HG03097 (cell line): ENCODE data around the gene ZFP92.
"Not testable (repeated sequence)": the region's sequence is repeated elsewhere in the genome, so short reads cannot be mapped to it uniquely, and the experiment has no call there.

Source experiments
- ATAC-seq: cut with Tn5 transposase; IDR thresholded peaks from one replicate; pipeline ENCODE4 v1.9.1; 2021; ENCODE audit not compliant: unreplicated experiment, low FRiP score

Gene ZFP92

DNA sequence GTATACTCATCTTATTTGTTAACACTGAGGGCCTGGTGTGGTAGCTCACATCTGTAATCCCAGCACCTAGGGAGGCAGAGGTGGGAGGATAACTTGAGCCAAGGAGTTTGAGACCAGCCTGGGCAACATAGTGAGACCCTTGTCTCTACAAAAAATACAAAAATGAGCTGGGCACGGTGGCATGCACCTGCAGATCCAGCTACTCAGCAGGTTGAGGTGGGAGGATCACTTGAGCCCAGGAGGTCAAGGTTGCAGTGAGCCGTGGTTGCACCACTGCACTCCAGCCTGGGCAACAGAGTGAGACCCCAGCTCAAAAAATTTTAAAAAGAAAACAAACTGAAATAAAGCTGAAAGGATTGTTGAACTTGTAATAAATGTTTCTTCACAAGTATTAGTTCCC lies 26.3 kb upstream of the ZFP92 start:
- ATAC-seq = not testable (repeated sequence)

DNA sequence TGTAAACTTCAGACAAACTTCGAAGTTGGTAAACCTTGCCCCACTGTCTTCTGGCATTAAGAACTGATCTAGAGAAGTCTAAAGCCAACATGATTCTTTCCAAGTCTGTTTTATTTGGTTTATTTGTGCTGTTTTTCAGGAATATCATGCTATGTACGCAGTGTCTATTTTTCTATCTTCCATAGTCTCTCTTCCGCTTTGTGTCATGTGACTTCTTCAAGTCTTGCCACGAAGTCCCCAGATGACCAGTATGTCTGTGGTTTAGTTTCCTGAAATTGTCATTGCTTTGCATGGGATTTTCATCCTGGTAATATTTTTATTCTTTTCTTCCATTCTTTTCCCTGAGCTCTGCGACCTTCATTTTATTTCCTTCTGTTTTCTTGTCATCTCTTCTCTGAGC lies 25.2 kb upstream of the ZFP92 start:
- ATAC-seq = no peak

DNA sequence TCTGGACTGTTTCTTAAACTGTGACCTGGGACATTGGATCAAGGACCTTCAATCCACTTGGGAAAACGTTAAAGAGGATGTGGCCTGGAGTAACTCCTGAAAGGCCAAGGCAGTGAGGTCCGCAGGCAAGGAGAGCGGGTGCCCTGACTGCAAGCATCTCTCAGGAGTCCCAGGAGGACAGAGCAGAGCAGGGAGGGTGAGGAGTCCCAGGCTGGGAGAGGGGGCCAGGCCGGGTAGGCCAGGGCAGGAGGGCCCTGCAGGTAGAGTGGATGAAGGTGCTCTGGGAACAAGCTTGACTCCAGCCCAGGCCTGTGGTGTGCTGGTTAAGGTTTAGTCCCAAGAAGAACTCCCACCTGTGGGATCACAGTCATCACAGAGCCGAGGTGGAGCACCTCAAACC lies 23.9 kb upstream of the ZFP92 start:
- no peak for ATAC-seq

DNA sequence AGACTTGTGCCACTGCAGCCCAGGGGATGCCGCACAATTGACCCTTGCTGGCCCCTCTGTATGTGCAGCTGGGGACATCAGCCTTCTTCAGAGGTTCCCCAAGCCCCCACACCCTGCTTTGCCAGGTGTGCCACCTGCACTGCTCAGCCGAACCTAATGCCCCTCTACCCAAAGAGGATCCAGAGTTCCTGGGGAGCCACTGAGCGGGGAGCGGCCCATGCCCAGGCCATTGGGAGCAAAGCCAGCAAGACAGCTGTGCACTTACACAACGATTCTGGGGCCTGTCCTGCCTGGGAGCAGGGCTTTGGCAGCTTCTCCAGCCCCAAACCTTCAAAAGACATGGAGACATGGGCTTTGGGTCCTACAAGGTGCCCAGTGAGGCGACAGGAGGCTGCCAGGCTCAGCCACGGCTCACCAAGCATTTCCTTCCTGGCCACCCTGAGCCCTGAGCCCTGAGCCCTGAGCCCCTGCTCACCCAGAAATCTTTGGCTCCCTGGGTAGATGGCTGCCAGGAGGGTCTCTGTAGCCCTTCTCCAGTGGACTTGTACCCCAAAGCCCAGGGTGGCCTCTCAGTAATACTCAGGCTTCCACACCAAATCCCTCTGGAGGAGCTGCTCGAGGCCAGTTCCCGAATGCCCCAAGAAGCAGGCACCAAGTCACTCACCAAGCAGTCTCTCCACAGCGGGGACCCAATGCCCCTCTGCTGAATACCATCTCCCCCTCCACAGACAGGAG lies 23.1 kb upstream of the ZFP92 start:
- ATAC-seq = no peak

DNA sequence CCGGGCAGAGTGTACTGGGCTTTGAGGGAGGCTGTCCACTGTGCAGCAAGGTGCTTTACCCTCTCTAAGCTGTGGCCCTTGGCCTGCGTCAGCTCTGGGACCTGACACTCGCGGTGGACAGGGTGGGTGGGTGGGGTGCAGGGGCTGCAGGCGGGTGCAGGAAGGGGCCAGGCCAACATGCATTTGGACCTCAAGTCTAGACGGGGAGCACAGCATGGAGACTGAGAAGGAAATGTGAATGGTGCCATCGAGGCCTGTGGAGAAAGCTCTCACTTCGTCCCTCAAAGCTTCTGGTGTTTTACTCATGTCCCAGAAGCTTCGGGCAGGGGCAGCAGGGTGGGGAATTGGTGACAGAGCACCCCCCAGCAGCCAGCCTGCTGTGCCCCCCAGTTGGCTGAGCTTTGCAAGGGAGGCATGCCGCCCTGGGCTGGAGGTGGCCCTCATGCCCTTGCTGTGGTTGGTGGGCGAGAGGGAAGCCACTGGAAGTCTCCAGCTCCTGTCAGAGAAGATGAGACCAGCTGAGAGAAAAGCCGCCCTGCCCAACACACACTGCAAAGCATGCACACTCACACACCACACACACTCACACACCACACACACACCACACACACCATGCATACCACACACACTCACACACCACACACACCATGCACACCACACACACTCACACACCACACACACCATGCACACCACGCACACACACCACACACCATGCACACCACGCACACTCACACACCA lies 22.4 kb upstream of the ZFP92 start:
- no peak for ATAC-seq

DNA sequence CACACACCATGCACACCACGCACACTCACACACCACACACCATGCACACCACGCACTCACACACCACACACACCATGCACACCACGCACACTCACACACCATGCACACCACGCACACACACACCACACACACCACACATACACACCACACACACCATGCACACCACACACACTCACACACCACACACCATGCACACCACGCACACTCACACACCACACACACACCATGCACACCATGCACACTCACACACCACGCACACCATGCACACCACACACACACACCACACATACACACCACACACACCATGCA lies 21.9 kb upstream of the ZFP92 start:
- not testable (repeated sequence) for ATAC-seq

DNA sequence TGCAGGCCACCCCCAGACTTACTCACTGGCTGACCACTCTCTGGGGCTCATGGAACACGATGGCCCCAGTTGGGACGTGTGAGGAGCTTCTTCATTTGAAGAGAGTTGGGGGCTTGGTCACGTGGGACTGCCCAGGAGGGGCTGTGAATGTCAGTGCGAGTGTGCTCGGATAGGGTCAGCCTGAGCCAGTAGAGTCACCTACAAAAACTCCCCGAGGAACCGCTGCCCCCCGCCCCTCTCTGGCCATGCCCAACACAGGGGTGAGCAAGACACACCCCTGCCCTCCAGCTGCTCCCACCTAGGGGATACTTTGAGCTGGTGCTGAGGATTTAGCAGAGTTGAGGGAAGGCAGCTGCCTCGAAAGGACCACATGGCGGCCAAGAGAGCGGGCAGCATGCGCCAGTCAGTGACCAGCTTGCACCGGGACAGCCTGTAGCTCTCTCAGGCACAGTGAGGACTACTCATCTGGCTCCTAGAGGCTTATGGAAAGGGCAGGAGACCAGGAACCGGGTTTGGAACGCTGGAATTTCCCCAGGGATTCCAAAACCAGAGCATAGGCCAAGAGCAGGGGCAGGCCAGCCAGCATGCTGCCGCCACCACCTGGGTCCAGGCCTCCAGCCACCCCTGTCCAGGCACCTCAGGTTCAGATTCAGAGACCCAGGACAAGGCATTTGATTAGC lies 18.5 kb upstream of the ZFP92 start:
- ATAC-seq = no peak

DNA sequence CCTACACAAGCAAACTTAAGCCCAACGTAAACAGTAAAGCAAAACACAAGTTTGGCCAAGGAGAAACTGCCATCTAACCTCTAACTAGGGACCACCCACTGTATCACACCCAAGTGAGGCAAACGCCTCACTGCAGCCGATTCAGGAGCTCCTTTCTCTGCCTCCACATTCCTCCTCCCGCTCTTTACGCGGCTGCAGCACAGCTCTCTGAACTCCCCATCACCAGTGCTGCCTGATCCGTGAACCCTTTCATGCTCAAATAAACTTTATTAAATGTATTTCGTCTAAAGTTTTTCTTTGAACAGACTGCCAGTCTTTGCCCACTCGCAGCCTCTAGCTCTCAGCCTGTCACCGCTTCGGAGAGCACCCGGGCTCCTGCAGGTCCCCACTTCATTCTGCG lies 16.7 kb upstream of the ZFP92 start:
- no peak for ATAC-seq

DNA sequence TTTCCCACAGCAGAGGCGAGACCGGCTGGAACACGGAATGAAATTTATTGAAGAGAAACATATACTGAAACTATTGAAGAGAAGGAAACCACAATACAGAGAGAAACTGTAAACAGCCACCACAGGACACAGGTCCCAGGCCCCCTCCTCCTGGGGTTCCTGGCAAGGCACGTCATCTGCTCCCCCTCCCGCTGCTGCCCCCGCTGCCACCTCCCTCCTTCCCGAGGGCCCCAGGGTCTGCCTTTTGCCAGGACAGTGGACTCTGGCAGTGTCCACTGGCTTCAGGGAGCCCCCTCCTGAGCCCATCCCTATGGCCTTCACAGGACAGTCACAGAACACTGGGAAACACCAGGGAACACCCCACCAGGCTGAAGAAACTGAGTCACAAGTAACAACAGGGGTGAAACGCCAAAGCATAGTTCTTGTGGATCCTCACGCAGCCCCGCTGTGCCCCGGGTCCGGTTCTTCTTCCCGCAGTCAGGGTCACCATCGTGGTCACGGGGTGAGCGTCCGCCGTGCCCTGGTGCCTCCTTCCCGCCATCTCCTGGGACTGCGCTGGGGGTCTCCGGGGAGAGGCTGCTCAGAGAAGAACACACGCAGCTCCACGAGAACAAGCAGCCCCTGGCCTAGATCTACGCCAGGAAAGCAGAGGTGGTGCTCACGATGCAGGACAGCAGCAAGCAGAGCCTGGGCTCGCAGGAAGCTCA lies 15.5 kb upstream of the ZFP92 start:
- ATAC-seq = no peak

DNA sequence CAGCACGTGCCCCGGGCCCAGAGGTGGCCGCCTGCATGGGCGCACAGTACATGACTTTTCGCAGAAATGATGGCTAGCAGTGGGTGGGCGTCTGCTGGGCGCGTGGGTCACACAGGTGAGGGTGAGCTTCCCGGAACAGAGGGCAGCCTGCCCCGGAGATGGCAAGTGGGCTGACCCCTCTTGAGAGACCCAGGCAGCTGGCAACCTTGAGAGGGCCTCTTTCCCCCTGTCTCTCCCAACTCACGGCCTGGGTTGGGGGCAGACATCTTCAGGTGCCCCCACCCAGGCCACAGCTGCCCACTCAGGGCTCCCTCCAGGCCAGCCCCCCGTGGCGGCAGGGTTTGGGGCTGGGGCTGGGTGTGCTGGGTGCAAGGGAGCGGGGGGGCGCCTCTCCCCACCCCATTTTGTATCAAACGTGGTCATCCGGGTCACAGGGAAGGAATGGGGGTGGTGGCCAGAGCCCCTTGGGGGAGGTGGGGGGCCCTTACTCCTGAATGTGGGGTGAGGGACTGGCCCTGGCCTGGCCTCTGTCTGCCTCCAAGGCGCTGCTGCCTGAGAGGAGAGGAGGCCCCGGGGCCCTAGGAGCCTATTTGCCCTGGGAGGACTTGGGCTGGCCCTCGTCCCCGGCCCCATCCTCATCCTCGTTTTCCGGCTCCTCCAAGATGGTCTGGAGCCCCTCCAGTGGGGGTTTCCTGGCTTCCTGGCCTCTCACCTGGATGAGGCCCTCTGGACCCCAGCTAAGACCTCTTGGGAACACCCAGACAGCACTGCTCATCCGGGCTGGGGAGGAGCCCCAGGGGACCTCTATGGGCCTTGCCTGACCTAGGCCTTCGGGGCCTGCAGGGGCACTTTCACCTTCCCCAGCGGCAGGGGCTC lies 14.7 kb upstream of the ZFP92 start:
- no peak for ATAC-seq

DNA sequence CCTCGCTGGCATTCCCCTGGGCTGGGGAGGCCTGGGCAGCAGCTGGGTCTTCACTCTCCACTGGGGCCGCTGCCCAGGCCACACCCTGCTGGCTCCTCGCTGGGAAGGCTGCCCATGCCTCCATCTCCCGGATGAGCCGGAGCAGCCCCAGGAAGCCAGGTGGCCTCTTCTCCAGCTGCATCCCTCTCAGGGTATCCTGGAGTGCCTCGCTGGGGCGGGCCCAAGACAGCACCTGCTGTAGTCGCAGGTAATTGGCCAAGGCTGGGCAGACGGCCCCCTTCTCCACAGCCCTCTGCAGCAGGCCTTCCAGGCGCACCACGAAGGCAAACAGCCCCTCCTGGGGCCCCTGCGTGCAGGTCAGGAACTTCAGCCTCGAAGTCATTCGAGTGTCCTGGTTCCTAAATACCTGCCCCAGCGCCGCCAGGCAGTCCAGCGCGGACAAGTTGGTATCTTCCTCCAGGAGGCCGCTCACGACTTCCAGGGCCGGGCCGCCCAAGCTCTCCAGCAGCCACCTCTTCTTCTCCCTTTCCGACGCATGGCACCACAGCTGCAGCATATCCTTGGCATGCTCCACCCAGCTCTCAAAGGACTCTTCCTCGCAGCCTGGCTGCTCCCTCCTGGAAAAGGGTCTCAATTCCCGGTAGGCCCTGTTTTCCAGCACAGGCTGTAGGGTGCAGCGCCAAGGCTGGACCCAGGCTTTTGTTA lies 13.9 kb upstream of the ZFP92 start:
- no peak for ATAC-seq

DNA sequence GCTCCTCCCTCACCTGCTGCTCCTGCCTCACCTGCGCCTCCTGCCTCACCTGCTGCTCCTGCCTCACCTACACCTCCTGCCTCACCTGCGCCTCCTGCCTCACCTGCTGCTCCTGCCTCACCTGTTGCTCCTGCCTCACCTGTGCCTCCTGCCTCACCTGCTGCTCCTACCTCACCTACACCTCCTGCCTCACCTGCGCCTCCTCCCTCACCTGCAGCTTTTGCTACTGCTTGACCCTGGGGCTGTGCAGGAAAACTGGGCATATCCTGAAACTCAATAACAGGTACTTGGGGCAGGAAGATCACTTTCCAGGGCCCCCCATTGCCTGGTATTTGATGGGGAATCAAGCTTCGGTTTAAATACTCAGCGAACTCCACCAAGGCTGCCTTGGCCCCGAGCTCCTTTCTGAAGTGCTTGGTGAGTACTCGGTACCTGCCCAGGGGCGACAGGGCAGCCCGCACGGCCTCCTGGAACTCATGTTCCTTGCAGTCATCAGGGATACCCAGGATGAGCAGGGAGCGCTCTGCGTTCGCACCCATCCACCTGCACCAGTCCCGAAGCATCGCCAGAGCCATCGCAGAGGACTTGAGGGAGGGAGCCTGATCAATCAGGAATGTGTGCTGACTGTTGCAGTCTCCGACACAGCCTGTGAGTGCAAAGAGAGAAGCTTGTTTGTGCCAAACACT lies 12.9 kb upstream of the ZFP92 start:
- ATAC-seq = no peak

DNA sequence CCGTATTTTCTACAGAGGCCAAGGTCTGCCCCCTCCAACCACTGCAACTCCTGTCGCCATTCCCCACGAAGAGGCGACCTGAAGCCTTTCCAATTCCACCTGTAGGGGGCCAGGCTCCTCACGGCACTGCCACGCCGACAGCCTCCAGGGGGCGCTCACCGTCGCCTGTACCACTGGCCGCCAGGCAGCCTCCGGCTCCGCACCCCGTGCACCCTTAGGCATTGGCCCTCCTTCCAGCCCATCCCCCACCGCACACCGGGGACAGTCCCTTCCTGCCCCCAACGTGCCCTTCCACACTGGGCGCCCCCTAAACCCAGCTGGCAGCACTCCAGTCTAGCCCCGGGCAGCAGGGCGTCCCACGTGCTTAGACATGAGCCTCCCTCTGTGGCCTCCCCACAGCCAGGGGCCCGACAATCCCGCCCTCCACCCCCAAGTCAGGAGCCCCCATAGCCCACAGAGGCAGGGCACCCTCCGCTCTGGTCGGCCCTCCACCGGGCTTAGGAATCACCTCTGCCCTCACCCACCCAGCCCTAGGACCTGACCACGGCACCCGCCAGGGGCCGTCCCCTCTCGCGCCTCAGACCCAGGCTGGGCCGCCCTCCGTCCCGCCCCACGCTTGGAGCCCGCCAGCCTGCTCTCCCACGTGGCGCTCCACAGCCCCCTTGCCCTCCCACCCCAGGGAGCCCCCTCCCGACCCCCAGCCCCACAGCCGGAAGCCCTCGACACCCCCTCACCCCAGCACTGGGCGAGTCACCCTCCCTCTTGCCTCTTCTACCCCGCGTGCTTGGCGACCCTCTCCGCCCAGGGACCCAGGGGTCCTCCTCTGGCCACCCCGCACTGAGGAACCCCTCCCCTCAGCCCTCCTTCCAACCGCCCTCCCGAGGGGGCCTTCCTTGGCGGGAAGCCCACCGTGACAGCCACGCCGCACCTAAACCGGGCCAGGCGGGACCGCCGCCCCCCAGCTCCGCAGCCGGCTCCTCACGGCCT lies 10.8 kb upstream of the ZFP92 start:
- ATAC-seq = no peak

DNA sequence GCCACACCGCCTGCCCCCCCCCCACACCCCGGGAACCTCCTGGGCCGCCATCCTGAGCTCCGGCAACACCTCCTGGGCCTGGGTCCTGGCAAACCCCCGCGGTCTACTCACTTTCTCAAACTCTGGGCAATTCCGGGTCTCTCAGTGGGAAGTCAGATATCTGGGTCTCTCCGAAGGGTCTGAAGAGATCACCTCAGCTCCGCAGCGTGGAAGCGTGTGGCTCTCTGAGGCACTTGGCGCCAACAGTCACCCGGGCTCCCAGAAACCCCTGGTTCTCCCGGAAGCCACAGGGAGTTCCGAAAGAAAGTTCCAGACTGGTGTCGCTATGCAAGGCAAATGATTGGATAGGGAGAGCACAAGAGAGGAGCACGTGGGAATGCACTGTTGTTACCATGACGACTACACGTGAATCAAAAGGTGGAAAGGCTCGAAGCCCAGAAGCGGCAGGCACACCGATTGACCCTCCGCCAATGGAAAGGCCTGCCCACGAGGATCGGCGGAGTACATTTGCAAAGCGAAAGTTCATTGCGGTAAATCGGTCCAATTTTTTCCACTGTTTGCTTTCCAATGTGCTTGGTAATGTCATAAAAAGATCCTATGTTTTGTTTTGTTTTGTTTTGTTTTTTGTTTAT lies 10.0 kb upstream of the ZFP92 start, which contains the start of gene PNMA6E:
Gene PNMA6E, minus strand, starts transcription at position 218 of the 632 bp plus-strand sequence. CDS start 2,501 bp downstream, outside the sequence.
- no peak for ATAC-seq

DNA sequence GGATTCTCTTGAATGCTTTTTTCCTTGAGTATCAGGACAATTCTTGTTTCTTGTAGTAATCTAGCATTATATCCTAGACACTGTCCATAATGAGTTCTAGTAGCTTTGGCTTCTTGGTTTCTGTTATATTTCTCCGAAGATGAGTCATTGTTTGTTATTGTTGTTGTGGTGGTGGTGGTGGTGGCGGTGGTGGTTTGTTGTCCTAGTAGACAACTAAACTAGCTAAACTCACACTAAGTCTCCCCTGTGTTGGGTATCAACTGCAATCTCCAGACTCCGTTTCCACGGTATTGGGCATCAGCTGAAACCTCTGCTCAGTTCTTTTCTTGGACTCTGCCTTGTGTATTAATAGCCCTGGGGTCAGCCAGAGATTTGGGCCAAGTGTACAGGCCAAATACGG lies 6.9 kb upstream of the ZFP92 start:
- not testable (repeated sequence) for ATAC-seq

DNA sequence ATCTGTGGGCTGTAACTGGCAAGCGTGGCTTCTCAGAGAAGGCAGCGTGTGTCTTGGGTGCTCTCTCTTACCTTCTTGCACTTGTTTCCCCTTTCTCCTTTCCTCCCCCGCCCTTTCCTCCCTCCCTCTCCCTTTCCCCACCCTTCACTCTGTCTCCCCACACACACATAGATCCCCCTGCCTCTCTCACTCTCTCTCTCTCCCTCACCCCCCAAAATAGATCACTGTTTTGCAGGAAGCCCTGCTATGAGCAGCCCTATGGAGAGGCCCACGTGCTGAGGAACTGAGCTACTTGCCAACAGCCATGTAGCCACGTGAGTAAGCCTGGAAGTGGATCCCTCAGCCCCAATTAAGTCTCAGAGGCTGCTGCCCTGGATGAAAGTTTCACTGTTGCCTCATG lies 5.8 kb upstream of the ZFP92 start:
- ATAC-seq = no peak

DNA sequence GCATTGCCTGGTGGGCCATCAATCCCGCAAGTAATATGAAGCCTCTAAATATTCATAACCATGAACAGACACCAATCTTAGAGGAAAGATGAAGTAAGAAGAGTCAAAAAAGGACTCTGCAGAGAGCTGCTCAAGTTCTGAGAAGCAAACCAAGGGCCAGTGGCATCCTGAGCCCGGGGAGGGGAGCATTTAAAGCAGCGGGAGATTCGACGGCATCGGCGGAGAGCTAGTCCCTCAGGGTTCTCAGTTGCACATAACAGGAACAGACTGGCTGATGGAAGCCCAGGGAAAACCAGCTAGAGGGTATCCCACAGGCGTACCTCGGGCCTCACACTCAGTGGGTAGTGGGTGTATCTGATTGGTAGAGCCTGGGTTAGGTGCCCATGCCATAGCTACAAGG lies 5.3 kb upstream of the ZFP92 start:
- no peak for ATAC-seq
